GM06990 (cell line): ENCODE data around the gene BCL2L11.

Experiments used
- DNase-seq: peaks from one replicate; pipeline ENCODE4 v3.0.0-alpha.2; 2011; ENCODE audit not compliant: insufficient read length; ENCODE audit errors: extremely low read depth
- H3K27me3 ChIP-seq: replicated peaks from 2 replicates; pipeline ENCODE4 v1.6.0; 2011; ENCODE audit warnings: low read length; ENCODE audit not compliant: control insufficient read depth, insufficient read depth
- H3K36me3 ChIP-seq: 2 replicates; pipeline ENCODE4 v1.5.1; 2011; ENCODE audit warnings: low read length; ENCODE audit not compliant: control insufficient read depth, insufficient read depth
- H3K4me3 ChIP-seq: replicated peaks from 2 replicates; pipeline ENCODE4 v1.5.1; 2011; ENCODE audit warnings: low read depth, mild to moderate bottlenecking, control low read depth, low read length
- TF ChIP-seq, protein P1 (sequence below): IDR thresholded peaks from 2 replicates; pipeline ENCODE4 v1.5.1; 2011; ENCODE audit warnings: low read length, control low read depth, mild to moderate bottlenecking, inconsistent platforms; ENCODE audit not compliant: insufficient read depth, poor library complexity, severe bottlenecking

Gene BCL2L11

DNA sequence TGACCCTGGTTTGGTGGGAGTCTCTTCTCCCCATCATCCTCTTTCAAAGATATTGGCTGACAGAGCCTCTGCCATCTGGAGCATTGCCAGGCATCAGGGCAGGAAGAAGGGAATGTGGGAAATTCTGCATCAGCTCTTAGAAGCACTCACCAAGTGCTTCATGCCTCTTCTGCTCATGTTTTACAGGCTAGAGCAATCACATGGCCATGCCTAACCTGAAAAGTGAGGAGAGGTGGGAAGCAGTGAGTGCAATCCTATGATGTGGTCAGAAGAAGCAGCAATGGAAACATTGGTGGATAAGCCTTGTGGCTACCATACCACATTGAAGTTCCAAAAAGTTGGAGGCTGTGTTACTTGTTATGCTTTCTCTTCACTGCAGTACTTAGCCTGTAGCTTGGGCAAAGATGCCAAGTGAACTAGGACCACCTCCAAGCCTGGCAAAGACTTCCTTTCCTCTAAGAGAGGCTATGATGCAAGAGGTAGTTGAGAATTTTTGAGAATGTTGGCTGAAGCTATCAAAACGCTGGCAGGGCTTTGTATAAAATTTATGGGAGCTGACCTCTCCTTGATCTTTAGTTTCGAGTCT lies 64.1 kb downstream of the BCL2L11 start:
- DNase-seq, result no peak
- Histone ChIP-seq H3K36me3 (no peaks in the 10 kb centered on the region), H3K27me3 (peaks cover 8% of the 10 kb centered on the region), H3K4me3 (no peak overlapping the region)
- TF ChIP-seq, protein P1, sequence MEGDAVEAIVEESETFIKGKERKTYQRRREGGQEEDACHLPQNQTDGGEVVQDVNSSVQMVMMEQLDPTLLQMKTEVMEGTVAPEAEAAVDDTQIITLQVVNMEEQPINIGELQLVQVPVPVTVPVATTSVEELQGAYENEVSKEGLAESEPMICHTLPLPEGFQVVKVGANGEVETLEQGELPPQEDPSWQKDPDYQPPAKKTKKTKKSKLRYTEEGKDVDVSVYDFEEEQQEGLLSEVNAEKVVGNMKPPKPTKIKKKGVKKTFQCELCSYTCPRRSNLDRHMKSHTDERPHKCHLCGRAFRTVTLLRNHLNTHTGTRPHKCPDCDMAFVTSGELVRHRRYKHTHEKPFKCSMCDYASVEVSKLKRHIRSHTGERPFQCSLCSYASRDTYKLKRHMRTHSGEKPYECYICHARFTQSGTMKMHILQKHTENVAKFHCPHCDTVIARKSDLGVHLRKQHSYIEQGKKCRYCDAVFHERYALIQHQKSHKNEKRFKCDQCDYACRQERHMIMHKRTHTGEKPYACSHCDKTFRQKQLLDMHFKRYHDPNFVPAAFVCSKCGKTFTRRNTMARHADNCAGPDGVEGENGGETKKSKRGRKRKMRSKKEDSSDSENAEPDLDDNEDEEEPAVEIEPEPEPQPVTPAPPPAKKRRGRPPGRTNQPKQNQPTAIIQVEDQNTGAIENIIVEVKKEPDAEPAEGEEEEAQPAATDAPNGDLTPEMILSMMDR, result no peak

- no peaks in the 10 kb centered on the region for H3K36me3 ChIP-seq
- DNase-seq, result no peak
- H3K27me3 ChIP-seq, result peaks cover 8% of the 10 kb centered on the region
- H3K4me3 ChIP-seq, result no peak overlapping the region
- TF ChIP-seq, protein P1, result no peak
Observed at GRCh38 chr2:111185361-111186022, 64.8 kb downstream of the BCL2L11 start.

GRCh38 chr2:111186121-111186715 lies 65.5 kb downstream of the BCL2L11 start:
- TF ChIP-seq, protein P1, result no peak
- H3K36me3 ChIP-seq, result no peaks in the 10 kb centered on the region
- no peak overlapping the region for H3K4me3 ChIP-seq
- H3K27me3 ChIP-seq, result peaks cover 8% of the 10 kb centered on the region
- no peak for DNase-seq

GRCh38 chr2:111186933-111187332 lies 66.2 kb downstream of the BCL2L11 start:
- TF ChIP-seq, protein P1, result no peak
- no peak for DNase-seq
- no peaks in the 10 kb centered on the region for H3K36me3 ChIP-seq
- H3K27me3 ChIP-seq, result peaks cover 8% of the 10 kb centered on the region
- H3K4me3 ChIP-seq, result no peak overlapping the region

DNA sequence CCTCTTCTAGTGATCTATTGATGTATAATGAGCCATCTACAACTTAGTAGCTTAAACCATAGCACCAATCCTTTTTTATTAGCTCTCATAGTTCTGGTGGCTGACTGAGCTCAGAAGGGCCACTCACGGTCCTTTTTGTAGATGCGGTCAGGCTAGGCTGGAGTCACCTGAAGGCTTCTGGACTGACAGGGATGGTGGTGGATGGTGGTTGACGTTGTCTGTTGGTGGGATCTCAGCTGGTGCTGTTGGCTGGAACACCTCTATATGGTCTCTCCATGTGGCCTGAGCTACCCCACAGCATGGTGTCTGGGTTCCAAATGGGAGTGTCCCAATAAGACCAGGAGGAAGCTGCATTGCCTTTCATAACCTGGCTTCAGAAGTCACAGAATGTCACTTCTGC lies 68.0 kb downstream of the BCL2L11 start:
- DNase-seq, result no peak
- TF ChIP-seq, protein P1, result no peak
- Histone ChIP-seq H3K36me3 (no peaks in the 10 kb centered on the region), H3K27me3 (peaks cover 7% of the 10 kb centered on the region), H3K4me3 (no peak overlapping the region)
